Neuronal stem cell (in vitro differentiated cells): ENCODE data around the gene GGPS1.

ENCODE experiments used
- DNase-seq: peaks from one replicate; pipeline ENCODE4 v3.0.0-alpha.2; 2013; ENCODE audit warnings: low spot score
- H2AFZ ChIP-seq: one replicate; pipeline ENCODE4 v1.6.1; 2013; ENCODE audit warnings: mild to moderate bottlenecking, low read length, inconsistent platforms
- H2AK5ac ChIP-seq: 2 replicates; pipeline ENCODE4 v1.6.1; 2013; ENCODE audit warnings: low read depth, mild to moderate bottlenecking, inconsistent platforms, low read length, moderate library complexity, mixed read lengths
- H2BK120ac ChIP-seq: 2 replicates; pipeline ENCODE4 v1.6.1; 2013; ENCODE audit warnings: low read depth, mild to moderate bottlenecking, inconsistent platforms, low read length, moderate library complexity, mixed read lengths
- H2BK12ac ChIP-seq: one replicate; pipeline ENCODE4 v1.6.1; 2013; ENCODE audit warnings: low read length, inconsistent platforms
- H2BK15ac ChIP-seq: 2 replicates; pipeline ENCODE4 v1.6.1; 2013; ENCODE audit warnings: mild to moderate bottlenecking, low read length, inconsistent platforms, mixed read lengths
- H2BK5ac ChIP-seq: one replicate; pipeline ENCODE4 v1.6.1; 2013; ENCODE audit warnings: inconsistent platforms, mild to moderate bottlenecking, low read length, moderate library complexity
- H3K14ac ChIP-seq: one replicate; pipeline ENCODE4 v1.6.1; 2013; ENCODE audit warnings: low read length, inconsistent platforms
- H3K18ac ChIP-seq: 2 replicates; pipeline ENCODE4 v1.6.1; 2013; ENCODE audit warnings: low read length, inconsistent platforms
- H3K23ac ChIP-seq: 2 replicates; pipeline ENCODE4 v1.6.1; 2013; ENCODE audit warnings: low read depth, mild to moderate bottlenecking, mixed read lengths, low read length, inconsistent platforms; ENCODE audit not compliant: poor library complexity
- H3K27ac ChIP-seq: replicated peaks from 3 replicates; pipeline ENCODE4 v1.5.1; 2013; ENCODE audit warnings: low read length, inconsistent platforms
- H3K27me3 ChIP-seq, 3 experiments: 2 replicates each; pipeline ENCODE4 v1.6.1; 2013; ENCODE audit warnings: low read length in 3 of 3, mild to moderate bottlenecking in 2 of 3, inconsistent platforms in 1 of 3, low read depth in 1 of 3, mixed read lengths in 1 of 3, moderate library complexity in 1 of 3; ENCODE audit not compliant: control insufficient read depth in 3 of 3, insufficient read depth in 3 of 3
- H3K36me3 ChIP-seq, 2 donors: replicated peaks in 1 of 2; 2 replicates each; pipeline ENCODE4 v1.6.1; 2013; ENCODE audit warnings: low read length in 2 of 2; ENCODE audit not compliant: control insufficient read depth in 2 of 2, insufficient read depth in 2 of 2
- H3K4ac ChIP-seq: 2 replicates; pipeline ENCODE4 v1.6.1; 2013; ENCODE audit warnings: inconsistent platforms, mild to moderate bottlenecking, low read length, moderate library complexity
- H3K4me1 ChIP-seq, 2 donors: 1 replicate in 1 of 2; 2 replicates in 1 of 2; pipeline ENCODE4 v1.6.1; 2013; ENCODE audit warnings: low read length in 2 of 2, low read depth in 1 of 2; ENCODE audit not compliant: control insufficient read depth in 2 of 2, insufficient read depth in 1 of 2
- H3K4me2 ChIP-seq: one replicate; pipeline ENCODE4 v1.6.1; 2013; ENCODE audit warnings: mild to moderate bottlenecking, low read length, inconsistent platforms; ENCODE audit not compliant: insufficient read depth, poor library complexity, severe bottlenecking
- H3K4me3 ChIP-seq, 2 donors: 2 replicates each; pipeline ENCODE4 v1.5.1; 2013; ENCODE audit warnings: low read length in 2 of 2, mild to moderate bottlenecking in 2 of 2, inconsistent platforms in 1 of 2, moderate library complexity in 1 of 2
- H3K79me1 ChIP-seq: one replicate; pipeline ENCODE4 v1.6.1; 2013; ENCODE audit warnings: low read depth, mild to moderate bottlenecking, inconsistent platforms, low read length, moderate library complexity
- H3K9ac ChIP-seq: one replicate; pipeline ENCODE4 v1.6.1; 2013; ENCODE audit warnings: mild to moderate bottlenecking, low read depth, low read length, inconsistent platforms; ENCODE audit not compliant: poor library complexity
- H3K9me3 ChIP-seq, 2 donors: replicated peaks in 1 of 2; 2 replicates each; pipeline versions ENCODE3 to v1.6.1; 2013; ENCODE audit warnings: low read length in 2 of 2, mild to moderate bottlenecking in 2 of 2, inconsistent platforms in 1 of 2, low read depth in 1 of 2, mixed read lengths in 1 of 2, moderate library complexity in 1 of 2; ENCODE audit not compliant: control insufficient read depth in 2 of 2, insufficient read depth in 1 of 2
- H4K8ac ChIP-seq: one replicate; pipeline ENCODE4 v1.6.1; 2013; ENCODE audit warnings: low read depth, mild to moderate bottlenecking, inconsistent platforms, low read length, moderate library complexity
- H4K91ac ChIP-seq: one replicate; pipeline ENCODE4 v1.6.1; 2013; ENCODE audit warnings: low read length, low read depth, mild to moderate bottlenecking, inconsistent platforms; ENCODE audit not compliant: poor library complexity
- WGBS, 2 donors: extraction: QIAGEN DNeasy Blood & Tissue Kit; methylation state at CpG; one replicate each; pipeline ENCODE4 v1.1.7; 2013; ENCODE audit warnings: missing lambda C conversion rate in 2 of 2, mixed read lengths in 1 of 2; ENCODE audit not compliant: insufficient read length in 2 of 2, insufficient replicate concordance in 1 of 2; ENCODE audit errors: extremely low coverage in 2 of 2; 5-methylcytosine and 5-hydroxymethylcytosine counted together

The GGPS1 gene

GRCh38 chr1:235326719-235327558, 1.4 kb upstream of the GGPS1 start:
- H3K4me1 ChIP-seq, result peaks cover 1 to 21% of the 10 kb centered on the region in 2 donors
- H3K36me3 ChIP-seq, result peaks cover 2 to 58% of the 10 kb centered on the region in 2 donors
- peak overlapping the region; percentile 16 for H2BK120ac ChIP-seq
- H3K14ac ChIP-seq, result peak overlapping the region; percentile 56
- no peak overlapping the region for H2BK15ac ChIP-seq
- no peak overlapping the region for H4K8ac ChIP-seq
- peak overlapping the region; percentile 91 for H3K9ac ChIP-seq
- H4K91ac ChIP-seq, result no peak overlapping the region
- peak overlapping the region; percentile 54 for H3K4me2 ChIP-seq
- peak; percentile 17 for DNase-seq
- H3K79me1 ChIP-seq, result peaks cover 7% of the 10 kb centered on the region
- peak overlapping the region; percentile 95 for H2AK5ac ChIP-seq
- WGBS, 2 donors, result no CpG with 5 or more reads among the region's 78 CpGs
- H2BK12ac ChIP-seq, result peak overlapping the region; percentile 41
- peak overlapping the region; percentile 68 for H3K23ac ChIP-seq
- H2BK5ac ChIP-seq, result peak overlapping the region; percentile 100
- no peaks in the 10 kb centered on the region for H3K9me3 ChIP-seq
- peak overlapping the region; percentile 82 to 96 for H3K4me3 ChIP-seq
- H2AFZ ChIP-seq, result peak overlapping the region; percentile 91
- peak overlapping the region; percentile 98 for H3K27ac ChIP-seq
- no peaks in the 10 kb centered on the region for H3K27me3 ChIP-seq
- no peak overlapping the region for H3K4ac ChIP-seq
- H3K18ac ChIP-seq, result peak overlapping the region; percentile 100

GRCh38 chr1:235327559-235328270, 655 bp upstream of the GGPS1 start, which contains the start of gene ARID4B:
ARID4B (minus strand) TSS chr1:235328179; CDS start chr1:235326919, 1,260 bp downstream.
- Histone ChIP-seq H3K79me1 (peaks cover 7% of the 10 kb centered on the region), H3K4ac (peak within 1 kb of the TSS; percentile 89), H2AK5ac (peak within 1 kb of the TSS; percentile 95), H3K4me1 (peaks cover 1 to 21% of the 10 kb centered on the region in 2 donors), H3K23ac (peak within 1 kb of the TSS; percentile 99), H2BK5ac (peak within 1 kb of the TSS; percentile 100), H3K14ac (peak within 1 kb of the TSS; percentile 56), H3K4me3 (peak within 1 kb of the TSS; percentile 82 to 96), H2BK15ac (no peak within 1 kb of the TSS), H3K9me3 (no peaks in the 10 kb centered on the region), H4K8ac (no peak within 1 kb of the TSS), H2AFZ (peak within 1 kb of the TSS; percentile 92), H3K27ac (peak within 1 kb of the TSS; percentile 98), H3K36me3 (peaks cover 0 to 54% of the 10 kb centered on the region in 2 donors), H2BK120ac (peak within 1 kb of the TSS; percentile 16), H3K4me2 (peak within 1 kb of the TSS; percentile 71), H3K9ac (peak within 1 kb of the TSS; percentile 93), H2BK12ac (peak within 1 kb of the TSS; percentile 41), H4K91ac (no peak within 1 kb of the TSS), H3K18ac (peak within 1 kb of the TSS; percentile 100), H3K27me3 (no peaks in the 10 kb centered on the region)
- DNase-seq, result no peak
- WGBS, 2 donors, result no CpG with 5 or more reads among the region's 58 CpGs

GRCh38 chr1:235329139-235329902, 951 bp downstream of the GGPS1 start:
- H3K27ac ChIP-seq, result peak overlapping the region; percentile 92
- peaks cover 7% of the 10 kb centered on the region for H3K79me1 ChIP-seq
- H4K91ac ChIP-seq, result no peak overlapping the region
- no peak overlapping the region for H2BK12ac ChIP-seq
- H3K9me3 ChIP-seq, result no peaks in the 10 kb centered on the region
- H2BK120ac ChIP-seq, result no peak overlapping the region
- H2BK15ac ChIP-seq, result no peak overlapping the region
- H3K18ac ChIP-seq, result peak overlapping the region; percentile 86
- H2AK5ac ChIP-seq, result no peak overlapping the region
- H3K36me3 ChIP-seq, result peaks cover 0 to 44% of the 10 kb centered on the region in 2 donors
- H4K8ac ChIP-seq, result no peak overlapping the region
- no peak overlapping the region for H3K4ac ChIP-seq
- no CpG with 5 or more reads among the region's 24 CpGs for WGBS, 2 donors
- no peak for DNase-seq
- peak overlapping the region; percentile 88 for H3K9ac ChIP-seq
- no peaks in the 10 kb centered on the region for H3K27me3 ChIP-seq
- H2AFZ ChIP-seq, result peak overlapping the region; percentile 92
- peaks cover 1 to 21% of the 10 kb centered on the region in 2 donors for H3K4me1 ChIP-seq
- no peak overlapping the region for H3K14ac ChIP-seq
- peak overlapping the region; percentile 15 for H3K23ac ChIP-seq
- H3K4me2 ChIP-seq, result peak overlapping the region; percentile 71
- peak overlapping the region; percentile 80 to 84 for H3K4me3 ChIP-seq
- no peak overlapping the region for H2BK5ac ChIP-seq
